Measurements from ENCODE around the gene LRRC3. TPM values are rescaled to one million over a fixed set of nuclear protein-coding genes. Genes with fewer than 3 reads are reported as not detected.

The LRRC3 gene
- polyA plus RNA-seq, 1 of the 3 experiments (the other 2 are of a cell fraction) = 2.3 TPM

DNA sequence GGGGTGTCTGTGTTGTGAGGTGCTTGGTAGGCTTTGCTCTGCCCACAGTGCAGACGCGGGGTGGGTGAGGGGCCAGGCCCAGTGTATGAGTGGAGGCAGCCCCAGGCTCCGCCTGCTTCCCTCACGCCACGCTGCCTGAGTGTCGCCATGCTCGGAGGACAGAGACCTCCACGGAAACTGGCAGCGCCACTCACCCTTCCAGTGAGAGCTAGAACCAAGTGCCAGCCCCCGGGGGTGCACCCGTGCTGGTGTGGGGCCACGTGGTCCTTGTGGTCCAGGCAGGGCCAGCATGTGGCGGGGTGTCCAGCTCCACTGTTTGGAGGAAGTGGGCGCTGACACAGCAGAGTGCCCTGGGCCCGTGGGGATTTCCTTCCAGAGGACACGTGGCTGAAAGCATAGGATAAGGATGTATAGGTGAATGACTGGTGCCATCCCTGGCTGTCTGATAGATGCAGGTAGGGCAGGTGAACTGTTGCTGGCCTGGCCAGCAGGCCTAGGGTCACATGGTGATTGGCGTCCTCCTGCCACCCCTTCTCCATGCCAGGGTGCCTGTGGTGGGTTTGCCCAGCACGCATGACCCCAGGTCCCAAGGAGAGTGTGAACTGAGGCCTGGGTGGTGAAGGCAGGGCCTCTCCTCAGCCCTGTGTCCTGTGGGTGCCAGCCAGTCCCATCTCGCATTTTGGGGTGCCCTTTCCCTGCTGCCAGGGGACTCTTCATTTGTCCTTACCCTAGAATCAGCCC lies 3.8 kb downstream of the LRRC3 start:
- DNase-seq = no peak
- H3K4me1 ChIP-seq (ENCODE audit: control insufficient read depth in 1 of 2, insufficient read depth in 2 of 2, low read depth in 1 of 2, low read length in 1 of 2) = peaks cover 0 to 5% of the 10 kb centered on the region in 2 experiments; a peak in 1 of 4 replicates
- no peak overlapping the region for H3K9ac ChIP-seq
- WGBS (ENCODE audit: low lambda C conversion rate) = 81% methylated on average over 5 of the region's 19 CpGs
- no peak overlapping the region for H3K4me2 ChIP-seq
- H3K9me3 ChIP-seq = no peaks in the 10 kb centered on the region
- H3K9me2 ChIP-seq = no peaks in the 10 kb centered on the region
- no peak overlapping the region for H2AFZ ChIP-seq (ENCODE audit: low read depth)
- H3K4me3 ChIP-seq (ENCODE audit: low read depth in 2 of 2, low read length in 1 of 2) = no peak overlapping the region
- H3K79me2 ChIP-seq (ENCODE audit: insufficient read depth) = no peaks in the 10 kb centered on the region
- no peaks in the 10 kb centered on the region for H4K20me1 ChIP-seq (ENCODE audit: insufficient read depth)
- POLR2A ChIA-PET = no interaction called here
- no peak for TF ChIP-seq SIN3A (IDR thresholded peaks at IDR 0.05; ENCODE audit: borderline replicate concordance, low read depth, low read length)
- TF ChIP-seq, protein P1, sequence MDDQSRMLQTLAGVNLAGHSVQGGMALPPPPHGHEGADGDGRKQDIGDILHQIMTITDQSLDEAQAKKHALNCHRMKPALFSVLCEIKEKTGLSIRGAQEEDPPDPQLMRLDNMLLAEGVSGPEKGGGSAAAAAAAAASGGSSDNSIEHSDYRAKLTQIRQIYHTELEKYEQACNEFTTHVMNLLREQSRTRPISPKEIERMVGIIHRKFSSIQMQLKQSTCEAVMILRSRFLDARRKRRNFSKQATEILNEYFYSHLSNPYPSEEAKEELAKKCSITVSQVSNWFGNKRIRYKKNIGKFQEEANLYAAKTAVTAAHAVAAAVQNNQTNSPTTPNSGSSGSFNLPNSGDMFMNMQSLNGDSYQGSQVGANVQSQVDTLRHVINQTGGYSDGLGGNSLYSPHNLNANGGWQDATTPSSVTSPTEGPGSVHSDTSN (IDR thresholded peaks at IDR 0.05) = no peak
- no peak for TF ChIP-seq RCOR1 (IDR thresholded peaks at IDR 0.05; ENCODE audit: low read length)
- TF ChIP-seq, protein P2, sequence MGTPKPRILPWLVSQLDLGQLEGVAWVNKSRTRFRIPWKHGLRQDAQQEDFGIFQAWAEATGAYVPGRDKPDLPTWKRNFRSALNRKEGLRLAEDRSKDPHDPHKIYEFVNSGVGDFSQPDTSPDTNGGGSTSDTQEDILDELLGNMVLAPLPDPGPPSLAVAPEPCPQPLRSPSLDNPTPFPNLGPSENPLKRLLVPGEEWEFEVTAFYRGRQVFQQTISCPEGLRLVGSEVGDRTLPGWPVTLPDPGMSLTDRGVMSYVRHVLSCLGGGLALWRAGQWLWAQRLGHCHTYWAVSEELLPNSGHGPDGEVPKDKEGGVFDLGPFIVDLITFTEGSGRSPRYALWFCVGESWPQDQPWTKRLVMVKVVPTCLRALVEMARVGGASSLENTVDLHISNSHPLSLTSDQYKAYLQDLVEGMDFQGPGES (IDR thresholded peaks at IDR 0.05; ENCODE audit: low read depth, low read length) = no peak
- TF ChIP-seq SMC3 (IDR thresholded peaks at IDR 0.05; ENCODE audit: low read depth, low read length) = no peak
- no peak for TF ChIP-seq GATA2 (CRISPR knock-in tag; IDR thresholded peaks at IDR 0.05)
- TF ChIP-seq FOSL2 (IDR thresholded peaks at IDR 0.05; ENCODE audit: borderline replicate concordance, low read depth) = no peak
- TF ChIP-seq FOXM1 (IDR thresholded peaks at IDR 0.05; ENCODE audit: low read depth) = no peak
- TF ChIP-seq, protein P3, sequence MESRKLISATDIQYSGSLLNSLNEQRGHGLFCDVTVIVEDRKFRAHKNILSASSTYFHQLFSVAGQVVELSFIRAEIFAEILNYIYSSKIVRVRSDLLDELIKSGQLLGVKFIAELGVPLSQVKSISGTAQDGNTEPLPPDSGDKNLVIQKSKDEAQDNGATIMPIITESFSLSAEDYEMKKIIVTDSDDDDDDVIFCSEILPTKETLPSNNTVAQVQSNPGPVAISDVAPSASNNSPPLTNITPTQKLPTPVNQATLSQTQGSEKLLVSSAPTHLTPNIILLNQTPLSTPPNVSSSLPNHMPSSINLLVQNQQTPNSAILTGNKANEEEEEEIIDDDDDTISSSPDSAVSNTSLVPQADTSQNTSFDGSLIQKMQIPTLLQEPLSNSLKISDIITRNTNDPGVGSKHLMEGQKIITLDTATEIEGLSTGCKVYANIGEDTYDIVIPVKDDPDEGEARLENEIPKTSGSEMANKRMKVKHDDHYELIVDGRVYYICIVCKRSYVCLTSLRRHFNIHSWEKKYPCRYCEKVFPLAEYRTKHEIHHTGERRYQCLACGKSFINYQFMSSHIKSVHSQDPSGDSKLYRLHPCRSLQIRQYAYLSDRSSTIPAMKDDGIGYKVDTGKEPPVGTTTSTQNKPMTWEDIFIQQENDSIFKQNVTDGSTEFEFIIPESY (IDR thresholded peaks at IDR 0.05; ENCODE audit: borderline replicate concordance, low read depth) = no peak
- TF ChIP-seq, protein P4, sequence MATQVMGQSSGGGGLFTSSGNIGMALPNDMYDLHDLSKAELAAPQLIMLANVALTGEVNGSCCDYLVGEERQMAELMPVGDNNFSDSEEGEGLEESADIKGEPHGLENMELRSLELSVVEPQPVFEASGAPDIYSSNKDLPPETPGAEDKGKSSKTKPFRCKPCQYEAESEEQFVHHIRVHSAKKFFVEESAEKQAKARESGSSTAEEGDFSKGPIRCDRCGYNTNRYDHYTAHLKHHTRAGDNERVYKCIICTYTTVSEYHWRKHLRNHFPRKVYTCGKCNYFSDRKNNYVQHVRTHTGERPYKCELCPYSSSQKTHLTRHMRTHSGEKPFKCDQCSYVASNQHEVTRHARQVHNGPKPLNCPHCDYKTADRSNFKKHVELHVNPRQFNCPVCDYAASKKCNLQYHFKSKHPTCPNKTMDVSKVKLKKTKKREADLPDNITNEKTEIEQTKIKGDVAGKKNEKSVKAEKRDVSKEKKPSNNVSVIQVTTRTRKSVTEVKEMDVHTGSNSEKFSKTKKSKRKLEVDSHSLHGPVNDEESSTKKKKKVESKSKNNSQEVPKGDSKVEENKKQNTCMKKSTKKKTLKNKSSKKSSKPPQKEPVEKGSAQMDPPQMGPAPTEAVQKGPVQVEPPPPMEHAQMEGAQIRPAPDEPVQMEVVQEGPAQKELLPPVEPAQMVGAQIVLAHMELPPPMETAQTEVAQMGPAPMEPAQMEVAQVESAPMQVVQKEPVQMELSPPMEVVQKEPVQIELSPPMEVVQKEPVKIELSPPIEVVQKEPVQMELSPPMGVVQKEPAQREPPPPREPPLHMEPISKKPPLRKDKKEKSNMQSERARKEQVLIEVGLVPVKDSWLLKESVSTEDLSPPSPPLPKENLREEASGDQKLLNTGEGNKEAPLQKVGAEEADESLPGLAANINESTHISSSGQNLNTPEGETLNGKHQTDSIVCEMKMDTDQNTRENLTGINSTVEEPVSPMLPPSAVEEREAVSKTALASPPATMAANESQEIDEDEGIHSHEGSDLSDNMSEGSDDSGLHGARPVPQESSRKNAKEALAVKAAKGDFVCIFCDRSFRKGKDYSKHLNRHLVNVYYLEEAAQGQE (IDR thresholded peaks at IDR 0.05; ENCODE audit: low read depth, low read length) = no peak
- no peak for TF ChIP-seq RAD21 (IDR thresholded peaks at IDR 0.05; ENCODE audit: low read length)
- TF ChIP-seq TCF12 (IDR thresholded peaks at IDR 0.05) = no peak
- TF ChIP-seq, protein P5, sequence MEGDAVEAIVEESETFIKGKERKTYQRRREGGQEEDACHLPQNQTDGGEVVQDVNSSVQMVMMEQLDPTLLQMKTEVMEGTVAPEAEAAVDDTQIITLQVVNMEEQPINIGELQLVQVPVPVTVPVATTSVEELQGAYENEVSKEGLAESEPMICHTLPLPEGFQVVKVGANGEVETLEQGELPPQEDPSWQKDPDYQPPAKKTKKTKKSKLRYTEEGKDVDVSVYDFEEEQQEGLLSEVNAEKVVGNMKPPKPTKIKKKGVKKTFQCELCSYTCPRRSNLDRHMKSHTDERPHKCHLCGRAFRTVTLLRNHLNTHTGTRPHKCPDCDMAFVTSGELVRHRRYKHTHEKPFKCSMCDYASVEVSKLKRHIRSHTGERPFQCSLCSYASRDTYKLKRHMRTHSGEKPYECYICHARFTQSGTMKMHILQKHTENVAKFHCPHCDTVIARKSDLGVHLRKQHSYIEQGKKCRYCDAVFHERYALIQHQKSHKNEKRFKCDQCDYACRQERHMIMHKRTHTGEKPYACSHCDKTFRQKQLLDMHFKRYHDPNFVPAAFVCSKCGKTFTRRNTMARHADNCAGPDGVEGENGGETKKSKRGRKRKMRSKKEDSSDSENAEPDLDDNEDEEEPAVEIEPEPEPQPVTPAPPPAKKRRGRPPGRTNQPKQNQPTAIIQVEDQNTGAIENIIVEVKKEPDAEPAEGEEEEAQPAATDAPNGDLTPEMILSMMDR (IDR thresholded peaks at IDR 0.05) = no peak
- TF ChIP-seq NRF1 (IDR thresholded peaks at IDR 0.05; ENCODE audit: low read depth, low read length) = no peak
- TF ChIP-seq GABPA (IDR thresholded peaks at IDR 0.05; ENCODE audit: low read depth) = no peak
- TF ChIP-seq, protein P6, sequence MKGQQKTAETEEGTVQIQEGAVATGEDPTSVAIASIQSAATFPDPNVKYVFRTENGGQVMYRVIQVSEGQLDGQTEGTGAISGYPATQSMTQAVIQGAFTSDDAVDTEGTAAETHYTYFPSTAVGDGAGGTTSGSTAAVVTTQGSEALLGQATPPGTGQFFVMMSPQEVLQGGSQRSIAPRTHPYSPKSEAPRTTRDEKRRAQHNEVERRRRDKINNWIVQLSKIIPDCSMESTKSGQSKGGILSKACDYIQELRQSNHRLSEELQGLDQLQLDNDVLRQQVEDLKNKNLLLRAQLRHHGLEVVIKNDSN (IDR thresholded peaks at IDR 0.05; ENCODE audit: borderline replicate concordance, low read depth) = no peak
- TF ChIP-seq RXRA (IDR thresholded peaks at IDR 0.05; ENCODE audit: borderline replicate concordance, low read depth) = no peak
- TF ChIP-seq EZH2phosphoT487 (IDR thresholded peaks at IDR 0.05; ENCODE audit: borderline replicate concordance, low read depth) = no peak
- no peak for TF ChIP-seq POLR2AphosphoS5 (IDR thresholded peaks at IDR 0.05; ENCODE audit: low read depth, low read length)
- TF ChIP-seq ELF1 (IDR thresholded peaks at IDR 0.05) = no peak
- no peaks in the 10 kb centered on the region for H3K36me3 ChIP-seq (replicated peaks in 1 of 2; ENCODE audit: control insufficient read depth in 1 of 2, insufficient read depth in 2 of 2, low read length in 1 of 2)
- no peak overlapping the region for H3K27ac ChIP-seq (ENCODE audit: low read depth in 2 of 2, low read length in 1 of 2)
- no peaks in the 10 kb centered on the region for H3K27me3 ChIP-seq (ENCODE audit: insufficient read depth)
- peaks cover 7% of the 10 kb centered on the region for H3F3A ChIP-seq (replicated peaks; ENCODE audit: insufficient read depth)
- CTCF ChIA-PET = no interaction called here

Measured in SK-N-SH (cell line).